Activated CD4-positive, alpha-beta T cell treated with anti-CD3 and anti-CD28 coated beads, Interleukin-2, amount 10 ng/mL, durations not matched to agents 24 days and 14 days (primary cell): ENCODE measurements around the gene UBASH3B. TPM values are rescaled to one million over a fixed set of nuclear protein-coding genes. Genes with fewer than 3 reads are reported as not detected.

Source experiments
- DNase-seq: peaks from one replicate; pipeline ENCODE4 v3.0.0; 2022
- H3K27ac Mint-ChIP-seq: one replicate; pipeline ENCODE4 v1.8.0; 2022; ENCODE audit warnings: mild to moderate bottlenecking, mixed read lengths
- H3K27me3 Mint-ChIP-seq: one replicate; pipeline ENCODE4 v1.8.0; 2022; ENCODE audit warnings: mixed read lengths
- H3K36me3 Mint-ChIP-seq: one replicate; pipeline ENCODE4 v1.8.0; 2022; ENCODE audit warnings: low read depth, mild to moderate bottlenecking, mixed read lengths
- H3K4me1 Mint-ChIP-seq: one replicate; pipeline ENCODE4 v1.8.0; 2021; ENCODE audit warnings: mixed read lengths
- H3K4me3 Mint-ChIP-seq: one replicate; pipeline ENCODE4 v1.8.0; 2022; ENCODE audit warnings: mild to moderate bottlenecking, moderate library complexity, mixed read lengths
- H3K9me3 Mint-ChIP-seq: one replicate; pipeline ENCODE4 v1.8.0; 2021; ENCODE audit warnings: mixed read lengths
- intact Hi-C: fragments of 100-400 bp; cut with micrococcal nuclease; formaldehyde crosslinking; loops from one replicate; pipeline ENCODE4 v1.15.1; 2023
- total RNA-seq: library from RNA; stranded (reverse); gene quantifications from 2 replicates; pipeline ENCODE4 v1.2.3, GENCODE V29; 2022

The UBASH3B gene
- total RNA-seq, 1 donor from 2014 or later = 14.8 TPM

DNA sequence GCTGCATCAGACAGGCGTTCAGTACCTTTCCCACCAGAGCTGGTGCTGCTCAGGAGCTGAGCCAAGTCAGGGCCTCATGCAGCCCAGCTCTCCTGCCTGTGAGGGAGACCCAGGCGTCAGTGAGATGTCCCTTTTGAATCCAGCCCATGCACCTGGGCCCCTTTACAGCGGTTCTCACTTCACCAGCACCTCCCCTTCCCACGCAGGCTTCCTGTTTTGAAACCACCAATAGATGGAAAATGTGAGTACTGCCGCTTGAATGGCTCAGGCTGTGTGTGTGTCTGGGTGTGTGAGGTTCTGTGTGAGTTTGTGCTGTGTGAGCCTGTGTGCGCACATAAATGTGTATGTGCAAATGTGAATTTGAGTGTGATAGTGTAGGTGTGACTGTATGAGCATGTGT, 88.4 kb downstream of the UBASH3B start:
- Mint-ChIP-seq H3K27ac (no peak overlapping the region), H3K9me3 (peaks cover 6% of the 10 kb centered on the region), H3K4me1 (peaks cover 2% of the 10 kb centered on the region), H3K27me3 (peaks cover 12% of the 10 kb centered on the region), H3K36me3 (no peaks in the 10 kb centered on the region), H3K4me3 (no peak overlapping the region)
- intact Hi-C loops = loop anchor here (1.0 to 2.0 kb wide), 3 partner anchors 21 to 89 kb away; partner anchors contain the start of gene UBASH3B
- peak; percentile 93 for DNase-seq

DNA sequence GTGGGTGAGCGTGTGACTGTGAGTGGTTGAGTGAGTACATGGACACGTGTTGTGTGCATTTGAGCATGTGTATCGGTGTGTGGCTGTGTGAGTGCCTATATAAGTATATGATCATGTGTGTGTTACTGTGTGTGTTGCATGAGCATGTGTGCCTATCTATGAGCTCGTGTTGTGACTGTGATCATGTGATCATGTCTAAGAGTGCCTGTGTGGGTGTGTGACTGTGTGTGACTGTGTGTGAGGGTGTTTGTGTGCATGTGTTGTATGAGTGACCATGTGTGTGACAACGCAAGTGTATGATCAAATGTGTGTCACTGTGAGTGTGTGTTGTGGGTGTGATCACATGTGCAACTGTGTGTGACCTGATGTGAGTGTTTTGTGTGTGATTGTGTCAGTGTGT, 88.8 kb downstream of the UBASH3B start:
- no peak overlapping the region for H3K27ac Mint-ChIP-seq
- H3K4me3 Mint-ChIP-seq = no peak overlapping the region
- H3K4me1 Mint-ChIP-seq = peaks cover 2% of the 10 kb centered on the region
- peaks cover 6% of the 10 kb centered on the region for H3K9me3 Mint-ChIP-seq
- H3K36me3 Mint-ChIP-seq = no peaks in the 10 kb centered on the region
- H3K27me3 Mint-ChIP-seq = peaks cover 10% of the 10 kb centered on the region
- DNase-seq = no peak
- intact Hi-C loops = loop anchor here (1.0 to 2.0 kb wide), 3 partner anchors 21 to 89 kb away; partner anchors contain the start of gene UBASH3B

GRCh38 chr11:122745111-122745510, 89.6 kb downstream of the UBASH3B start:
- intact Hi-C loops = loop anchor here (2.0 kb wide), 1 partner anchor 70 kb away; no protein-coding TSS in a partner anchor
- H3K4me3 Mint-ChIP-seq = peak overlapping the region; percentile 14

DNA sequence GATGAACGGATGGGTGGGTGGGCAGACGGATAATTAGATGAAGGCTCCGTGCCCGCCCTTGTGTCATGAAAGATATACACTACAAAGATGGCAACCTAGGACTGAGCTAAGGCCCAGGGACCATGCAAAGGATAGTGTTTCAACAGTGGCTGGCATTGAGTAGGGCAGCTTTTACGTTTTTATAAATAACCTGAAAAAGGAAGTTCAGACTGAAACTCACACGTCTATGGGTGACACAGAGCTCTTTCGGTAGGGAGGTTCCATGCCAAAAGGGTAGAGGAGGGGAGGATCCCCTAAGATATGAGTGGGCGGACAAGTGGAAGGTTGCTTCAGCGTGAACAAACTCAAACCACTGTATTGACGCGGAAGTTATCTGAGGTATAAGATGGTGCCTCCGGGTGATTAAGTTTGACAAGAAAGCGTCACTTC, 90.5 kb downstream of the UBASH3B start:
- H3K27me3 Mint-ChIP-seq = peaks cover 7% of the 10 kb centered on the region
- peaks cover 6% of the 10 kb centered on the region for H3K9me3 Mint-ChIP-seq
- H3K36me3 Mint-ChIP-seq = no peaks in the 10 kb centered on the region
- peak overlapping the region; percentile 64 for H3K4me3 Mint-ChIP-seq
- H3K27ac Mint-ChIP-seq = peak overlapping the region; percentile 89
- peaks cover 5% of the 10 kb centered on the region for H3K4me1 Mint-ChIP-seq
- peak; percentile 84 for DNase-seq
- intact Hi-C loops = loop anchor here (1.0 to 2.0 kb wide), 4 partner anchors 19 to 317 kb away; partner anchors contain the start of gene HSPA8

More at GRCh38 chr11:122745111-122745510, 89.6 kb downstream of the UBASH3B start:
- Mint-ChIP-seq H3K36me3 (no peaks in the 10 kb centered on the region), H3K27ac (no peak overlapping the region), H3K4me1 (peaks cover 2% of the 10 kb centered on the region), H3K9me3 (peaks cover 6% of the 10 kb centered on the region), H3K27me3 (peaks cover 6% of the 10 kb centered on the region)
- no peak for DNase-seq

GRCh38 chr11:122746611-122747244, 91.2 kb downstream of the UBASH3B start:
- Mint-ChIP-seq H3K4me3 (peak overlapping the region; percentile 64), H3K27ac (peak overlapping the region; percentile 89), H3K36me3 (no peaks in the 10 kb centered on the region), H3K4me1 (peaks cover 10% of the 10 kb centered on the region), H3K9me3 (peaks cover 6% of the 10 kb centered on the region), H3K27me3 (peaks cover 12% of the 10 kb centered on the region)
- DNase-seq = no peak
- intact Hi-C loops = loop anchor here (1.0 to 2.0 kb wide), 4 partner anchors 19 to 316 kb away; partner anchors contain the start of gene HSPA8

GRCh38 chr11:122747351-122747781, 91.8 kb downstream of the UBASH3B start:
- no peak overlapping the region for H3K27ac Mint-ChIP-seq

GRCh38 chr11:122749005-122749687, 93.6 kb downstream of the UBASH3B start:
- intact Hi-C loops = loop anchor here (1.0 kb wide), 3 partner anchors 26 to 633 kb away; no protein-coding TSS in a partner anchor
- H3K4me3 Mint-ChIP-seq = no peak overlapping the region
- H3K9me3 Mint-ChIP-seq = peaks cover 6% of the 10 kb centered on the region
- no peaks in the 10 kb centered on the region for H3K36me3 Mint-ChIP-seq
- peaks cover 21% of the 10 kb centered on the region for H3K27me3 Mint-ChIP-seq
- H3K27ac Mint-ChIP-seq = peak overlapping the region; percentile 17
- H3K4me1 Mint-ChIP-seq = peaks cover 20% of the 10 kb centered on the region
- DNase-seq = peak; percentile 87

More at GRCh38 chr11:122747351-122747781, 91.8 kb downstream of the UBASH3B start:
- H3K27me3 Mint-ChIP-seq = peaks cover 15% of the 10 kb centered on the region
- H3K36me3 Mint-ChIP-seq = no peaks in the 10 kb centered on the region
- no peak for DNase-seq
- intact Hi-C loops = loop anchor here (2.0 kb wide), 2 partner anchors 31 to 315 kb away; partner anchors contain the start of gene HSPA8
- peaks cover 6% of the 10 kb centered on the region for H3K9me3 Mint-ChIP-seq
- no peak overlapping the region for H3K4me3 Mint-ChIP-seq
- peaks cover 15% of the 10 kb centered on the region for H3K4me1 Mint-ChIP-seq

- peaks cover 6% of the 10 kb centered on the region for H3K9me3 Mint-ChIP-seq
- H3K4me3 Mint-ChIP-seq = no peak overlapping the region
- no peak overlapping the region for H3K27ac Mint-ChIP-seq
- no peaks in the 10 kb centered on the region for H3K36me3 Mint-ChIP-seq
- H3K4me1 Mint-ChIP-seq = peaks cover 26% of the 10 kb centered on the region
- intact Hi-C loops = no loop called here
- peaks cover 21% of the 10 kb centered on the region for H3K27me3 Mint-ChIP-seq
- DNase-seq = no peak
Measured at GRCh38 chr11:122750049-122750448, 94.5 kb downstream of the UBASH3B start.

GRCh38 chr11:122751292-122752070, 96.0 kb downstream of the UBASH3B start:
- no peaks in the 10 kb centered on the region for H3K36me3 Mint-ChIP-seq
- DNase-seq = no peak
- peaks cover 3% of the 10 kb centered on the region for H3K9me3 Mint-ChIP-seq
- H3K27me3 Mint-ChIP-seq = peaks cover 21% of the 10 kb centered on the region
- intact Hi-C loops = no loop called here
- H3K4me1 Mint-ChIP-seq = peaks cover 35% of the 10 kb centered on the region
- H3K27ac Mint-ChIP-seq = no peak overlapping the region
- no peak overlapping the region for H3K4me3 Mint-ChIP-seq

DNA sequence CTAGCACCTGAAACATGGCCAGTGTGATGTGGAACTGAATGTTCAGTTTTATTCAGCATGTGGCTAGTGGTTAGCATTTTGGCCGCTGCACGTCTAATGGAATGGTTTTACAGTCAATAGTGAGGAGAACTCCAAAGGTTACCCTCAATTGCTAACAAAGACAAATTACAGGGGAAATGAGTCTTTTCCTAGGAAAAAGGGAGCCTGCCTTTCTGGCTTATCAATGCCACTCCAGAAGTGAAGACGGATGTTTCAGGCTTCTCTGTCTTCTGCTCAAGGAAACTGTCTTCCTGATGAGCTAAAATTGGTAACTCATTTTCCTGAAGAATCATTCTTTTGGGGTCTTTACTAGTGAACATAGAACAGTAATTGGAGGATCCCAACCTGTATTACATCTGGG, 98.5 kb downstream of the UBASH3B start:
- intact Hi-C loops = loop anchor here (1.0 to 2.0 kb wide), 3 partner anchors 27 to 125 kb away; no protein-coding TSS in a partner anchor
- no peaks in the 10 kb centered on the region for H3K9me3 Mint-ChIP-seq
- no peak overlapping the region for H3K27ac Mint-ChIP-seq
- no peaks in the 10 kb centered on the region for H3K36me3 Mint-ChIP-seq
- DNase-seq = no peak
- H3K4me1 Mint-ChIP-seq = peaks cover 41% of the 10 kb centered on the region
- H3K4me3 Mint-ChIP-seq = no peak overlapping the region
- H3K27me3 Mint-ChIP-seq = peaks cover 17% of the 10 kb centered on the region

DNA sequence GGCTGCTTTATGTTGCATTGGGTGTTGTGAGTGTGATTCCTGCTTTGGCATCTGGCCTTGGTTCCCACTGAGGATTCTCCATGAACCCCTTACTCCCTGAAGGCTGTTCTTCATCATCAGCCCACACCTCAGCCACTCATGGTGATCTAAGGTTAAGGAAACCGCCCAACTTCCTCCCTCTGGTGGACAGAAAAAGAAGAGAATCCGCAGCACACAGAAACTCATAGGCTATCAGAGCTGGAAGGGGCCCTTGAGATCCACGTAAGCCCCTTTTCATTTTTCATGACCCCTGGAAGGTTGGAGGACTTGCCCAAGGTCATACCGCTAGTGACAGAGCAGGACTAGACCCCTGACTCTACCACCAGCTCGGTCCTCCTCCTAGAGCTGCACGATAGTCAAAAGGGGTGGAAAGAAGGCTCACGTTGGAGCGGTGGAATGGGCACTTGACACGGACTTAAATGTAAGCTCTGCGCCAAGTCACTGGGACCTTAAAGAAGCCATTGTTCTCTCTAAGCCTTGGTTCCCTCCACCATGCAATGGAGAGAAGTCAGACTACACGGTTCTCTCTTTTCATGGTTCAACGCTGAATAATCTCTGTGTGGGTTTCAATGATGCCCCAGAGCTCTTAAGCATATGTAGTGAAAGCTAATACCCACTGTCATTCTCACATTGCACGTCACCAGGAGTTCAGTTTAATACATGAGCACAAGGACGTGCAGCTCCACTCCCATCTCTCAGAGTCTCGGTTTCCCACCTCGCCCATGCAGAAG, 99.2 kb downstream of the UBASH3B start:
- Mint-ChIP-seq H3K4me1 (peaks cover 41% of the 10 kb centered on the region), H3K36me3 (no peaks in the 10 kb centered on the region), H3K27ac (no peak overlapping the region), H3K4me3 (no peak overlapping the region), H3K9me3 (no peaks in the 10 kb centered on the region), H3K27me3 (peaks cover 17% of the 10 kb centered on the region)
- intact Hi-C loops = loop anchor here (1.0 to 2.0 kb wide), 3 partner anchors 26 to 125 kb away; no protein-coding TSS in a partner anchor
- peak; percentile 82 for DNase-seq

DNA sequence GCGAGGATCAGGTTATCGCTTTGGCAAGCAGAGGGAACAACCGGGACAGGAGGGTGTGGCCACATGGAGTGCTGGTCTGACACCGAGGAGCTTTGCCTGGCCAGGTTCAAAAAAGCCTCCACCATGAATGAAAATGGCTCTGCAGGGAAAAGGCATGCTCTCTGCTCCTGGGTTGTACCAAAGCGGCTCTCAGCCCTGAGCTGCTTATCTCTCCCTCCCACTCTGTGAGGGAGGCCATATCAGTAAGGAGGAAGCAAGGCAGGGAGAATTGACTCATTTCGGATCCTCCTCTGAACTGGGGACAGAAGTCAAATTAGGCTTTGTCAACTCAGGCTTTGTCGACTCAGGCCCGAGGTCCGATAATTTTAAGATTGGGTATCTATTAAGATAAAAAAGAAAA, 99.9 kb downstream of the UBASH3B start:
- peaks cover 41% of the 10 kb centered on the region for H3K4me1 Mint-ChIP-seq
- intact Hi-C loops = loop anchor here (2.0 kb wide), 1 partner anchor 25 kb away; no protein-coding TSS in a partner anchor
- DNase-seq = no peak
- H3K27me3 Mint-ChIP-seq = peaks cover 17% of the 10 kb centered on the region
- no peaks in the 10 kb centered on the region for H3K36me3 Mint-ChIP-seq
- no peak overlapping the region for H3K27ac Mint-ChIP-seq
- no peak overlapping the region for H3K4me3 Mint-ChIP-seq
- H3K9me3 Mint-ChIP-seq = no peaks in the 10 kb centered on the region
